ENCODE measurements around the gene ALS2CL.
"Not testable (repeated sequence)": the region's sequence is repeated elsewhere in the genome, so short reads cannot be mapped to it uniquely, and the experiment has no call there.

The ALS2CL gene

DNA sequence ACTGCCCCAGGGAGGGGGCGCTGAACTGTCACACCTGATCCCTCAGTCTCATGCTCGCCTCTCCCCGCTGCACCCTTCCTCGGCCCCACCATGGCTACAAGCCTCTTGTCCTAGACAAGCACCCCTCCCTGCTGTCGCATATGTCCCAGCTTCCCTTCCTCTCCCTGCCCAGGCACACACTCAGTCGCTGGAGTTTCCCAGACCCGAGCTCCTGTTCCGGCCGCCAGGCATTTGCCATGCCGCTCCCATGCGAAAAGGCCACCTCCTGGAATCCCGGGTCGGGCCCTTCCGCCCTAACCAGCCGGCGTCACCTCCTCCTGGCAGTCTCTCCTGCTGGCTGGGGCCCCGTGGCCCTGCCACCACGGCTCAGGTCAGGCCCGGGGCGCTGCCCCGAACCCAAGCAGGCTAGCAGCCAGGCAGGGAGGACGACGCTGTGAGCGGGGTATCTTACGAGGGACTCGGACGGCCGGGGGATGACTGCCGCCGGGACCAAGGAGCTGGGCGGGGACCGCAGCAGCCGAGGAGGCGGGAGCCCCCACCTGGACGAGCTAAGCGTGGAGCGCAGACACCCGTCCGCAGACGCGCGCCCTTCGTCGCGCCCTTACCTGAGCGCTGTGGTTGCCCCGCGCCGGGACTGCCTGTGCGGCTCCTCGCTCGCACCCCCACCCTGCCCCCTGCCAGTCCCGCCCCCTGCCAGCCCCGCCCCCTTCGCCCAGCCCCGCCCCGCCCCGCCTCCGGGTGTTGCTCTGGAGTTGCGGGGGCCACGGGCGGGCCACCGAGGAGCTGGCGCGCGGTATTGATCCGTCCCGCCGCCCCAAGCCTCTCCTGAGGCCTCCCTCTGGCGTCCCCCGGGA is at the start of gene ALS2CL:
Gene ALS2CL, minus strand, starts transcription at position 642 of the 854 bp plus-strand sequence. CDS start 4,239 bp downstream, outside the sequence.
- DNase-seq (ENCODE audit: low spot score): peak; percentile 5

DNA sequence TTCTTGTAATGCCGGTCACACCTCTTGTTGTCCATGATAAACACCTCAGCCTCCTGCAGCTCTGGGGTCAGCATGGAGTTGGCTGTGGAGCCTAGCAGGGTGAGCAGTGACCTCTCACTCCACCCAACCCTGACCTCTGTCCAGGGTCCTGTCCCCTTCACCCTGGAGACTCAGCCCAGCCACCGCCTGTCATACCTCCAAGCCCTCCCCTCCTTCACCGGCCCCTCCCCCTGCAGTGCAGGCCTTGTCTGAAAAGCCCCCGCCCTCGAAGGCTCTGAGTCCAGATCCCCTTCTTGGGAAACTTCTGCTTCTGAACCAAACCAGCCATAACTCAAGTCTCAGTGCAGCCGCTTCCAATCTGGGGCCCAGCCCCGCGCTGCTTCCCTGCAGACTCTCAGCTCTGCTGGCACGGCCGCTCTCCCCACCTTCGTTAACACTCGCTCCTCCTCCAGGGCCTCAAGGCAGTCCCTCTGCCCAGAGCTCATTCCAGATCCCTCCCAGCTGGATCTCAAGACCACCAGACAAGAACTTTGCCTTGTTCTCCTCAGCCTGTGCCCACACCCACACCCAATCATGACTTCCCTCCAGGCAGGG is 49.6 kb upstream of the ALS2CL start:
- DNase-seq (ENCODE audit: low spot score): no peak

DNA sequence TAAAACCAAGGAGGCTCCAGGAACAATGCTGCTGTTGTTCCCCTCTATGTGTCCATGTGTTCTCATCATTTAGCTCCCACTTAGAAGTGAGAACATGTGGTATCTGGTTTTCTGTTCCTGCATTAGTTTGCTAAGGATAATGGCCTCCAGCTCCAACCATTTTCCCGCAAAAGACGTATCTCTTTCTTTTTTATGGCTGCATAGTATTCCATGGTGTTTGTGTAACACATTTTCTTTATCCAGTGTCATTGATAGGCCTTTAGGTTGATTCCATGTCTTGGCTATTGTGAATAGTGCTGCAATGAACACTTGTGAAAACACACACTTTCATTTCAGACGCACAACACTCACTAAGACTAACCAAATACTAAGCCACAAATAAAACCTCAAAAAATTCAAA is 46.1 kb upstream of the ALS2CL start:
- DNase-seq (ENCODE audit: low spot score): not testable (repeated sequence)

DNA sequence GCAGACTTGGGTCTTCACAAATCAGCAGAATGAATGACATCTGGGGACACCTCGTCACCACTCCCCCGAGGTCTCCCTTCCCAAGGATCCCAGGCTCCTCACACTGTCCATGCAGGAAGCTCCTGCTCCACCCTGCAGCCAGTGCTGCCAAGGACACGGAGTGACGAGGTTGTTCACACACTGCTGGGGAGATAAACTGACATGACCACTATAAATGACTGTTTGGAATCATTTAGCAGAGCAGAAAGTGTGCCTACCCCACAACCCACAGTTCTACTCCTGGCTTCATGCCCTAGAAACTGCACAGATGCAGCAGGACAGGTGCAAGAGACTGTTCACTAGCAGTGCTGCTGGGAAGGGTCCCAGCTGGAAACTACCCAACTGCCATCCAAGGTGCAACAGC is 43.9 kb upstream of the ALS2CL start:
- no peak for DNase-seq (ENCODE audit: low spot score)

DNA sequence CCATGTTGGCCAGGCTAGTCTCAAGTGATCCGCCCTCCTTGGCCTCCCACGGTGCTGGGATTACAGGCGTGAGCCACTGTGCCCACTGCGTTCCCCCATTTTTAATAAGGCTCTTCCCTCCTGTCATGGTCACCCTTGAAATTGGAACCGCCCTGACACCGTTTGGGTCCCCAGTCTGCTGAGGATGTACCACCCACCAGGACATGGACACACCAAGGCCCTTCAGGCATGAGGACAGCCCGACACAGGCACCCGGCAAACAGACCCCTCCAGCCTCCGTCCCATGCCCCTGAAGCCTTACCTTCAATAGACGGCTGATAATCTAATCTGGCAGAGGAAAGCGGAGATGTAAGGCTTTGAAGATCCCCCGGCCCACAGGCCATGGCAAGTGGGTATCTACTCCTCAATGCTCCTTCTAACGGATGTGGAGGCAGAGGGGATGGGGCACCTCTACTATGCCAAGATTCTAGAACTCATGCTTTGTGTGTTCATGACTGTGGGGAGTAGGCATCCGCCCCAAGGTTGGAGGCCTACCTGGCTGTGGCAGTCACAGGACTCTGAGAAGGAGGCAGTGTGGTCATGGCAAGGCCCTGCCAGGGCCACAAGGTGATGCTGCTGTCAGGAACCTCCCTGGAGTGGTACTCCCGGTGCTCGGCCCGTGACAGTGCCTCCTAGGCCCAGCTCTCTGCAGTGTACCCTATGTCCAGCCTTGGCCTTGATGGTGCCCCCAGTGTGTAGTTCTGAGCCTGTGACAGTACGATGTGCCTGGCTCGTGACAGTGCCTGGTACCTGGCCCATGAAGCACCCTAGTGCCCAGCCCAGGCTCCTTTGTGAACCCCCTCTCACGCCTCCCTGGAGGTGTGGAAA is 42.8 kb upstream of the ALS2CL start:
- no peak for DNase-seq (ENCODE audit: low spot score)

GRCh38 chr3:46734773-46735172 is 41.3 kb upstream of the ALS2CL start:
- no peak for DNase-seq (ENCODE audit: low spot score)

DNA sequence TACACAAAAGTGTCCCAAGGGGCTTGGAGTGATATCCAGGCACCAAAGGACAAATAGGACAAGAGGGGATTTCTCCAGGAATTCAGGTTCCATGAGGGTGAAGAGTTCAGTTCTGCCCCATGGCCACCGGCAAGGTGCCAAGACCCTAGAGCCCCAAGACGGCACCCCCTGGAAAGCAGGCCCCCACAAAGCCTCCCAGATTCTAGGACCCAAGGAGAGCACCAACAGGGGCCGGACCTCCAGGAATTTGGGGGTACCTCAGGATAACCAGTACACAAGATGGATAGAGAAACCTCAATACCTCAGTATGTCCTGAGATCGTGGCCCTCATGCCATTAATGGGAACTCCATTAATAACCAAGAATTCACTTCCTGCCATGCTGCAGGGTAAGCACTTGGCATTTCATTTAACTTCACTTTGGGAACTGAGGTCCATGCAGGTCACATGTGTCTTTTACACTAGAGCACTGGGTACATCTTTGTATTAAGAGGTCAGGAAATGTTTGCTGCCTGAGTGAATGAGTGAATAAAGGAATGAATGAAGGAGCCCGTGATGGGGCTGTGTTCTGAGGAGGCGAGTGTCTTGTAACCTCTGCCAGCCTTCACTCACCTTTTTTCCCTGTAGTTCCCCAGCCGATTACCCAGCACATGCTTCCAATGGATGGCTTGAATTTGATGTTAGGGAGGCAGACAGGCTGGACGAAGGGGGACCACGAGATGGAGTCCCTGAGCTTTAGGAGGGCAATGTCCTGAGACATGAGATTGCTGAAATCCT is 39.7 kb upstream of the ALS2CL start:
- DNase-seq (ENCODE audit: low spot score): no peak

GRCh38 chr3:46731795-46732194 is 38.3 kb upstream of the ALS2CL start:
- no peak for DNase-seq (ENCODE audit: low spot score)

DNA sequence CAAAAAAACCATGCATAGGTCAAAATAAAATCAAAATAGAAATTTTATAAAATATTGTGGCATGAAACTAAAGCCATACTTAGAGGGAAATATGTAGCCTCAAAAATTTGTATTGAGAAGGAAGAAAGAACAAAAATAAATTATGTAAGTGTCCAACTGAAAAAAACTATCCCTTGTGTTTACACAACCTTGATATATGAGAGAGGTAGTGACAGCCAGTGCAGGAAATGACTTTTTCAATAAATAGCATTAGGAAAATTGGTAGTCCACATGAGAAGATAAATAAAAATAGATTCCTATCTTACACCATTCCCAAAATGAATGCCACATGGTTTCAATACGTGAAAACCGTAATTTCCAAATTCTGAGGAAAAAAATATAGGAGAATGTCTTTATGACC is 37.3 kb upstream of the ALS2CL start:
- no peak for DNase-seq (ENCODE audit: low spot score)

- no peak for DNase-seq (ENCODE audit: low spot score)
Observed at GRCh38 chr3:46729038-46729437, 35.6 kb upstream of the ALS2CL start.

DNA sequence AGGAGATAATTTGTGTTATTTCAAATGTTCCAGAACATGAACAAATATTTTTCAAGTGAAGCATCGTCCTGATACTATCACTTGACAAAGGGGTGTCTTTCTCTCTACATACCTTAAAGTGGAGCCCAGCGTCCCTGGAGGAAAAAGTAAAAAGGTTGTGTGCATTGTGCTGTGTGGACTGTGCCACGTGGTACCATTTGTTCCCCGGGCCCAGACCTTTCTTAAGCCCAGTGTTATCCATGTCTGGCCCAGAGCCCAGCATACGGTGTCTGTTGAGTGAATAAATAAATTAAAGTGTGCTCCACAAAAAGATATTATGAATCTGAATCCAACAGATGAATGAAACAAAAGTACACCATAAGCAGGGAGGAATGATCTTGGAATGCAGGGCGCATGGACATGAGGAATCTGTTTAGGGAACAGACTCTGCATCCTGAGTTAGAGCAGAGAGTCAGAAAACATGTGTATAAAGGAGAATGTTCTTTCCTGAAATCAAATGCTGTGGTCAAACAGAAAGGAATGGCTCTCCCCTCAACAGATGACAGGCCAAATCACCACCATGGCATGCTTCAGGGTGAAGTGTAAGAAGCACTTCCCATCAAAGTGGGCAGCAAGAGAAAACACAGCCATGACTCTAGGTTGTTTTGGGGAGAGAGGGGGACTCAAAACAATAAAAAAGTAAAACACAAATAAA is 32.3 kb upstream of the ALS2CL start:
- no peak for DNase-seq (ENCODE audit: low spot score)

DNA sequence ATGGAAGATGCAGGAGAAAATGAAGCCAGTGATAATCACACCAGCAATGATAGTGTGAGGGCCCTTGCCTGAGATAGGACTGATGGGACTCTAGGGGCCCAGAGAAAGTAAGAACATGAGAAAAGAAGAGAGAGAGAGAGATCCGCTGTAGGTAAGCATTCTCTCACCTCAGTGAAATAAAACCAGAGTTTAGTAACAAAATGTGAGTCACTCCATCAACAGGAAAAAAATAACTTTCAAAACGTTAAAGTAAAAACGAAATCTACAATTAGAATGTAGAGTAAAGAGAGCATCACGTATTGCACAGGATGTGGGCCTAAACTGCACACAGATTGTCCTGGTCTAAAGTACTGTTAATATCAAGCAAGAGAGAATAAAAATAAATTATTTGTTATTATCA is 30.9 kb upstream of the ALS2CL start:
- DNase-seq (ENCODE audit: low spot score): no peak

- no peak for DNase-seq (ENCODE audit: low spot score)
Observed at GRCh38 chr3:46722443-46722842, 29.0 kb upstream of the ALS2CL start.

GRCh38 chr3:46721009-46721408 is 27.5 kb upstream of the ALS2CL start:
- no peak for DNase-seq (ENCODE audit: low spot score)

- no peak for DNase-seq (ENCODE audit: low spot score)
Observed at GRCh38 chr3:46719735-46720271, 26.3 kb upstream of the ALS2CL start.

GRCh38 chr3:46719044-46719565 is 25.6 kb upstream of the ALS2CL start:
- DNase-seq (ENCODE audit: low spot score): no peak

GRCh38 chr3:46717447-46718231 is 24.2 kb upstream of the ALS2CL start, which contains the start of gene PRSS50:
PRSS50 (minus strand) TSS chr3:46717869; CDS start chr3:46717824, 45 bp downstream.
- peak; percentile 8 for DNase-seq (ENCODE audit: low spot score)

DNA sequence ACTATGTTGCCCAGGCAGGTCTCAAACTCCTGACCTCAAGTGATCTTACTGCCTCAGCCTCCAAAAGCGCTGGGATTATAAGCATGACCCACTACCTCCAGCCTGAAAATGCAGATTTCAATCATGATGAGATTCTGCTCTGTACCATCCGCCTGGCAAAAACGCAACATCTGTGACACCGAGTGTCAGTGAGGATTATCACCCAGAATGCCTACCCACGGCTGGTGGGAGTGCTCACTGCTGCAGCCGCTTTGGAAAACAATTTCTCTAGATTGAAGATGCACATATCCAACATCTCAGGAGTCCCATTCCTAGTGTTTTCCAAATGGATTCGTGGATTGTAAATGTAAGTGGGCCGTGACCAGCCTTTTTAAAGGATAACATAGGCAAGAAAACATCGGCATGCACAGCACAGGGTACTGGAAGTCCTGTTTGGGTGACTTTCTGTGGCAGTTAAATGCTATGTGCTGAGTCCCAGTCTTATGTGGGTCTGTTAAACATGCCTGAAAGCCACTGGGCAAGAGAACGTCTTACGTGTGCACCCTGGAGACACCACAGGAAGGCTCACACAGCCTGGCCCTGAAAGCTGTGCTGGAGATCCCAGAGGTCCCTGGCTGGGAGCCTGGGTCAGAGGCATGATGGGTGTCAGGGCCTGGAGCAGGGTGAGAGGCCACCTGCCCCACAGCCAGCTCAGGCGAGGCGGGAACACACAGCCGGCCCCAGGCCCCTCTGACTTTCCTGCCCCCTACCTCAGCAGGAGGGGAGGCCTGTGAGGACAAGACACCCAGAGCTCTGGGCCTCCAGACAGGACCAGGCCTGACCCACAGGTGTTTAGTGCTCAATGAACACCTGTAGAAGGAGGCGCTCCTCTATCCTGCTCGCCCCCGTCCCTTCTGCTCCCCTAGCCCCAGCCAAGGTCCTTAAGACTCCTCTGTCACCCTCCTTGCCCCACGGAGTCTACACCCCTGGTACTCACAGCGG is 23.3 kb upstream of the ALS2CL start:
- DNase-seq (ENCODE audit: low spot score): no peak

Measured in hematopoietic multipotent progenitor cell treated with erythropoietin and hydrocortisone succinate and interleukin-3 and kit ligand, for 15 days (in vitro differentiated cells).